ENCODE results near the gene DOCK8. TPM values are rescaled to one million over a fixed set of nuclear protein-coding genes. Genes with fewer than 3 reads are reported as not detected.

DOCK8 gene
- total RNA-seq, 2 donors from 2014 or later = 18.7 to 19.3 TPM

GRCh38 chr9:444528-444927 lies 229.9 kb downstream of the DOCK8 start:
- H3K27me3 ChIP-seq (replicated peaks; ENCODE audit: insufficient read depth) = no peaks in the 10 kb centered on the region
- H3K4me3 ChIP-seq = no peak overlapping the region
- no peaks in the 10 kb centered on the region for H3K36me3 ChIP-seq
- H3K4me1 ChIP-seq (ENCODE audit: control insufficient read depth in 1 of 2, low read depth in 2 of 2) = no peaks in the 10 kb centered on the region
- H3K27ac ChIP-seq = no peak overlapping the region
- H3K9me3 ChIP-seq = no peaks in the 10 kb centered on the region
- TF ChIP-seq CTCF (IDR thresholded peaks at IDR 0.05) = no peak
- ATAC-seq (ENCODE audit: insufficient number of reproducible peaks, low FRiP score, low read depth) = no peak
- DNase-seq (ENCODE audit: low spot score) = no peak

DNA sequence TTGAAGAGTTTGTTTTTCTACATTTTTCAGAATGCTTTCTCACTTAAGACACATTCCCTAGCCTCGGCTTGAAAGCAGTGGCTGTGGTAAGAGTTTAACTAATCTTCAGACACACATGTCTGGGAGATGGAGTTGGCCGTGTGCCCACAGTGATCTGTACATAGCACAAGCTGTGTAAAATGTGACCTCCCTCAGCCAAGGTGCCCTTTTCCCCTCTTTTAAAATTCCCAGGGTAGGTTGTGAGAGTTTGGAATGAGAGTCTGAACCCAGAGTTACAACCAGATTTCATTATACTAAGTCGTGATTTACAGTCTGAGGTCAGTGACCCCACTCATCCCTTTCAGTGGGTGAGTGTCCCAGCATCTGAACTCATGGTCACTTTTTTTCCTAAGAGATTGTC lies 230.4 kb downstream of the DOCK8 start:
- H3K4me3 ChIP-seq = no peak overlapping the region
- no peak overlapping the region for H3K27ac ChIP-seq
- H3K27me3 ChIP-seq (replicated peaks; ENCODE audit: insufficient read depth) = no peaks in the 10 kb centered on the region
- DNase-seq (ENCODE audit: low spot score) (no peak), ATAC-seq (ENCODE audit: insufficient number of reproducible peaks, low FRiP score, low read depth) (no peak)
- no peak for TF ChIP-seq CTCF (IDR thresholded peaks at IDR 0.05)
- H3K9me3 ChIP-seq = no peaks in the 10 kb centered on the region
- no peaks in the 10 kb centered on the region for H3K4me1 ChIP-seq (ENCODE audit: control insufficient read depth in 1 of 2, low read depth in 2 of 2)
- no peaks in the 10 kb centered on the region for H3K36me3 ChIP-seq

DNA sequence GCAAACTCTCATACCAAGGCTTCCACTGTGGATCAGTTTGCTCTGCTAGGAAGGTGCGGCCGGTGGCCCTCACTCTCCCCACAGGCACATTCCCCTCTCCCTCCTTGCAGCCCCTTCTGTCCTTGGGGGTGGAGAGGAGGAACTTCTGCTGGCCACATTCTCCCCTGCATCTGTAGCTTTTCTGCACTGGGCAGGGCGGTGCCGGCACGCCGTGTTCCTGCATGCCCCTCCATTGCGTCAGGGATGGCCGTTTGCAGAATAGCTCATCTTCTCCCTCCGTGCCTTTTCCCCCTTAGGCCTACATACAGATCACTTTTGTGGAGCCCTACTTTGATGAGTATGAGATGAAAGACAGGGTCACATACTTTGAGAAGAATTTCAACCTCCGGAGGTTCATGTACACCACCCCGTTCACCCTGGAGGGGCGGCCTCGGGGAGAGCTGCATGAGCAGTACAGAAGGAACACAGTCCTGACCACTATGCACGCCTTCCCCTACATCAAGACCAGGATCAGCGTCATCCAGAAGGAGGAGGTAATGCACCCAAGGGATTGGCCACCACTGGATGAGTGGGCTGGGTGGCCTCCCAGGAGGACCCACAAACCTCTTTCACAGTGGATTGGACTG lies 231.5 kb downstream of the DOCK8 start:
- Histone ChIP-seq H3K4me3 (no peak overlapping the region), H3K9me3 (no peaks in the 10 kb centered on the region), H3K27me3 (replicated peaks; ENCODE audit: insufficient read depth) (no peaks in the 10 kb centered on the region), H3K36me3 (no peaks in the 10 kb centered on the region), H3K4me1 (ENCODE audit: control insufficient read depth in 1 of 2, low read depth in 2 of 2) (no peaks in the 10 kb centered on the region), H3K27ac (no peak overlapping the region)
- ATAC-seq (ENCODE audit: insufficient number of reproducible peaks, low FRiP score, low read depth) = no peak
- DNase-seq (ENCODE audit: low spot score) = no peak
- TF ChIP-seq CTCF (IDR thresholded peaks at IDR 0.05) = no peak

DNA sequence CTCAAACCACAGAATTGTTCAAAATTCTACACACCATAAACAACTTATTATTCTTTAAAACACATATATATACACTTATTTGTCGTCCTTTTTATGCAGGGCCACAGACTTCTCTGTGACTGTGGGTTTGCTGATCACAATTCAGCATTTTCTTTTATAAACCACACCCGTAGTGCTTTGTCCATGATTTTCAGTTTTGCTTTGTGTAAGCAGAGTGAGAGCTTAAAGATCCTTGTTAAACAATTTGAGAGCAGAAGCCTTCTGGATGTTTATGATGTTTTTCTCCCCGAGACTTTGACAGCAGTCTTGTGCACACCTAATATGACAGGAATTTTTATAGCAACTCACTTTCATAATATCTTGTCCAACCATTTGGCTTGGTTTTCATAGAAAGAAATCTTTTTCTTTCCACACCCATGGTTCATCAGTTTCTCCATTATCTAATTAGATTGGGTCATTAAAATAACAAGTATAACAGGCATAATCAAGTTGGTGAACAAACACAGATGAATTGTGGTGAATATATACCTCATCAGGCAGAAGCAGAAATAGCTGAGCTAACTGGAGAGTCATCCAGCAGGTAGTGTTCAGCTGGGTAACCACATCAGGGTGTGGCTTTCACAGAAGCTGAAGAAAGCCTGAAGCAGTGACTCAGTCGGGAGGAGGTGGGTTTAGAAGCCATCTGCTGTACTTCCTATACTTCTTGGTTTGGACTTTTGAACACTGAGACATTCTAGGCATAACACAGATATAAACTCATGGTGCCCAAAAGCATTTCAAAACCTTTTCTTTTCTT lies 232.8 kb downstream of the DOCK8 start:
- DNase-seq (ENCODE audit: low spot score) (no peak), ATAC-seq (ENCODE audit: insufficient number of reproducible peaks, low FRiP score, low read depth) (no peak)
- Histone ChIP-seq H3K27ac (no peak overlapping the region), H3K27me3 (replicated peaks; ENCODE audit: insufficient read depth) (no peaks in the 10 kb centered on the region), H3K36me3 (no peaks in the 10 kb centered on the region), H3K9me3 (no peaks in the 10 kb centered on the region), H3K4me1 (ENCODE audit: control insufficient read depth in 1 of 2, low read depth in 2 of 2) (no peaks in the 10 kb centered on the region), H3K4me3 (no peak overlapping the region)
- no peak for TF ChIP-seq CTCF (IDR thresholded peaks at IDR 0.05)

DNA sequence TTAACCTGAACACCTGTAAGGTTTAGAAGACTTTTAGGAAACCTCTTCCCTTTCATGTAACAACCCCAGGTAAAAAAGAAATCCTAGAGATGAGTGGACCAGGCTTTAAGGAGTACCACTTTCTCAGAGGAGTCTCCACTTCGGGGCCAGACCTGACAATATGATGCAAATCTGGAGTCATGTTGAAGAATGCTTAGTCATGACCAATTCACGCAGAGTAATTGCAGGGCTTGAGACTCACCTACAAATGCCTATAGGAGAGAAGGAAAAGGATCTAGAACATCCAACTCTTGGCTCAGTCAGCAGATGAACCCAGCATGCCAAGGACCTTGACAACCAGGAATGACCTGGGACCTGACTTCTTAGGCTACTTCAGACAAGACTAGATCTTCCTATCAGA lies 235.4 kb downstream of the DOCK8 start:
- H3K9me3 ChIP-seq = no peaks in the 10 kb centered on the region
- DNase-seq (ENCODE audit: low spot score) (no peak), ATAC-seq (ENCODE audit: insufficient number of reproducible peaks, low FRiP score, low read depth) (no peak)
- TF ChIP-seq CTCF (IDR thresholded peaks at IDR 0.05) = no peak
- H3K27ac ChIP-seq = no peak overlapping the region
- H3K4me3 ChIP-seq = no peak overlapping the region
- no peaks in the 10 kb centered on the region for H3K4me1 ChIP-seq (ENCODE audit: control insufficient read depth in 1 of 2, low read depth in 2 of 2)
- H3K36me3 ChIP-seq = no peaks in the 10 kb centered on the region
- H3K27me3 ChIP-seq (replicated peaks; ENCODE audit: insufficient read depth) = no peaks in the 10 kb centered on the region
